KOPT-K1 (cell line): ENCODE data around the gene ENOX1.

ENCODE experiments used
- H3K27ac ChIP-seq: fragments of 200-600 bp; sonication (generic); 2 replicates; pipeline ENCODE4 v1.5.1; 2016; ENCODE audit warnings: antibody characterized with exemption, mild to moderate bottlenecking, low read depth, low read length; ENCODE audit not compliant: poor library complexity, severe bottlenecking
- H3K36me3 ChIP-seq: fragments of 200-600 bp; sonication (generic); 2 replicates; pipeline ENCODE4 v1.5.1; 2017; ENCODE audit warnings: antibody characterized with exemption, mild to moderate bottlenecking, low read length, moderate library complexity; ENCODE audit not compliant: insufficient read depth
- H3K9me3 ChIP-seq: fragments of 200-600 bp; sonication (generic); 2 replicates; pipeline ENCODE4 v1.5.1; 2017; ENCODE audit warnings: antibody characterized with exemption, low read length, mild to moderate bottlenecking; ENCODE audit not compliant: insufficient read depth, poor library complexity, severe bottlenecking

ENOX1 gene

GRCh38 chr13:43652760-43653159, 134.0 kb downstream of the ENOX1 start:
- no peak overlapping the region for H3K27ac ChIP-seq
- no peaks in the 10 kb centered on the region for H3K36me3 ChIP-seq
- no peaks in the 10 kb centered on the region for H3K9me3 ChIP-seq

- H3K36me3 ChIP-seq = no peaks in the 10 kb centered on the region
- H3K27ac ChIP-seq = no peak overlapping the region
- no peaks in the 10 kb centered on the region for H3K9me3 ChIP-seq
Observed at GRCh38 chr13:43650882-43651281, 135.9 kb downstream of the ENOX1 start.

GRCh38 chr13:43648733-43649132, 138.0 kb downstream of the ENOX1 start:
- Histone ChIP-seq H3K9me3 (no peaks in the 10 kb centered on the region), H3K27ac (no peak overlapping the region), H3K36me3 (no peaks in the 10 kb centered on the region)

- H3K9me3 ChIP-seq = no peaks in the 10 kb centered on the region
- H3K36me3 ChIP-seq = no peaks in the 10 kb centered on the region
- H3K27ac ChIP-seq = no peak overlapping the region
Observed at GRCh38 chr13:43647471-43647870, 139.3 kb downstream of the ENOX1 start.

GRCh38 chr13:43640476-43640875, 146.3 kb downstream of the ENOX1 start:
- Histone ChIP-seq H3K27ac (no peak overlapping the region), H3K9me3 (no peaks in the 10 kb centered on the region), H3K36me3 (no peaks in the 10 kb centered on the region)

GRCh38 chr13:43631106-43631505, 155.7 kb downstream of the ENOX1 start:
- peaks cover 6% of the 10 kb centered on the region for H3K9me3 ChIP-seq
- H3K27ac ChIP-seq = no peak overlapping the region
- no peaks in the 10 kb centered on the region for H3K36me3 ChIP-seq

GRCh38 chr13:43629691-43630480, 156.9 kb downstream of the ENOX1 start:
- H3K9me3 ChIP-seq = peaks cover 6% of the 10 kb centered on the region
- no peaks in the 10 kb centered on the region for H3K36me3 ChIP-seq
- H3K27ac ChIP-seq = no peak overlapping the region

- Histone ChIP-seq H3K27ac (no peak overlapping the region), H3K36me3 (no peaks in the 10 kb centered on the region), H3K9me3 (no peaks in the 10 kb centered on the region)
Observed at GRCh38 chr13:43626994-43627393, 159.8 kb downstream of the ENOX1 start.

- Histone ChIP-seq H3K36me3 (no peaks in the 10 kb centered on the region), H3K27ac (no peak overlapping the region), H3K9me3 (no peaks in the 10 kb centered on the region)
Observed at GRCh38 chr13:43614063-43614462, 172.7 kb downstream of the ENOX1 start.

GRCh38 chr13:43611281-43612273, 175.2 kb downstream of the ENOX1 start:
- Histone ChIP-seq H3K36me3 (no peaks in the 10 kb centered on the region), H3K27ac (no peak overlapping the region), H3K9me3 (no peaks in the 10 kb centered on the region)

- Histone ChIP-seq H3K9me3 (peaks cover 6% of the 10 kb centered on the region), H3K27ac (no peak overlapping the region), H3K36me3 (no peaks in the 10 kb centered on the region)
Observed at GRCh38 chr13:43608400-43609137, 178.2 kb downstream of the ENOX1 start.

- no peaks in the 10 kb centered on the region for H3K36me3 ChIP-seq
- H3K9me3 ChIP-seq = no peaks in the 10 kb centered on the region
- no peak overlapping the region for H3K27ac ChIP-seq
Observed at GRCh38 chr13:43597599-43597945, 189.2 kb downstream of the ENOX1 start.

- Histone ChIP-seq H3K9me3 (no peaks in the 10 kb centered on the region), H3K27ac (no peak overlapping the region), H3K36me3 (no peaks in the 10 kb centered on the region)
Observed at GRCh38 chr13:43596924-43597598, 189.7 kb downstream of the ENOX1 start.

GRCh38 chr13:43596006-43596405, 190.8 kb downstream of the ENOX1 start:
- H3K27ac ChIP-seq = no peak overlapping the region
- H3K36me3 ChIP-seq = no peaks in the 10 kb centered on the region
- no peaks in the 10 kb centered on the region for H3K9me3 ChIP-seq
